ENCODE results near the gene SCIMP. TPM values are rescaled to one million over a fixed set of nuclear protein-coding genes. Genes with fewer than 3 reads are reported as not detected.
"Not testable (repeated sequence)": the region's sequence is repeated elsewhere in the genome, so short reads cannot be mapped to it uniquely, and the experiment has no call there.

Gene SCIMP
- total RNA-seq, 2 experiments from 2014 or later, result not detected

- H3K4me1 Mint-ChIP-seq; DNase-seq; H3K9me3 Mint-ChIP-seq; H3K27ac Mint-ChIP-seq; H3K4me3 Mint-ChIP-seq; H3K36me3 Mint-ChIP-seq (ENCODE audit: low read depth): not testable (repeated sequence)
- H3K27me3 Mint-ChIP-seq, result peaks cover 13% of the 10 kb centered on the region
- ChIA-PET POLR2A (interaction anchor here (0.6 kb wide), 1 partner anchor 563 kb away, joined by 5 read pairs; no protein-coding TSS in a partner anchor), CTCF (interaction anchor here (0.6 kb wide), 1 partner anchor 31 kb away, joined by 3 read pairs; no protein-coding TSS in a partner anchor)
Observed at GRCh38 chr17:5165791-5166564, 68.7 kb downstream of the SCIMP start.

- Mint-ChIP-seq H3K27ac (no peak overlapping the region), H3K27me3 (peaks cover 14% of the 10 kb centered on the region), H3K9me3 (no peaks in the 10 kb centered on the region), H3K4me1 (no peaks in the 10 kb centered on the region), H3K4me3 (no peak overlapping the region), H3K36me3 (ENCODE audit: low read depth) (no peaks in the 10 kb centered on the region)
- DNase-seq, result no peak
- POLR2A ChIA-PET, result no interaction called here
- CTCF ChIA-PET, result no interaction called here
Observed at GRCh38 chr17:5164436-5164835, 70.2 kb downstream of the SCIMP start.

- H3K4me1 Mint-ChIP-seq; H3K9me3 Mint-ChIP-seq; POLR2A ChIA-PET; DNase-seq; H3K27ac Mint-ChIP-seq; CTCF ChIA-PET; H3K36me3 Mint-ChIP-seq (ENCODE audit: low read depth); H3K4me3 Mint-ChIP-seq: not testable (repeated sequence)
- peaks cover 26% of the 10 kb centered on the region for H3K27me3 Mint-ChIP-seq
Observed at GRCh38 chr17:5161793-5162192, 72.9 kb downstream of the SCIMP start.

GRCh38 chr17:5160702-5161101 lies 74.0 kb downstream of the SCIMP start:
- CTCF ChIA-PET, result not testable (repeated sequence)

More at GRCh38 chr17:5160702-5161101, 74.0 kb downstream of the SCIMP start:
- POLR2A ChIA-PET; H3K4me1 Mint-ChIP-seq; H3K36me3 Mint-ChIP-seq (ENCODE audit: low read depth); H3K9me3 Mint-ChIP-seq; H3K27ac Mint-ChIP-seq; H3K4me3 Mint-ChIP-seq; DNase-seq: not testable (repeated sequence)
- H3K27me3 Mint-ChIP-seq, result peaks cover 25% of the 10 kb centered on the region

Other genes with a start within 250 kb of the SCIMP start
- 10 to 100 TPM; 58.2 to 62.7 TPM for gene CAMTA2, start 247.2 kb downstream of the SCIMP start, total RNA-seq
- gene INCA1, start 237.3 kb downstream of the SCIMP start, total RNA-seq, result under 1 TPM; 0.35 to 0.50 TPM
- gene KIF1C, start 236.9 kb downstream of the SCIMP start, total RNA-seq, result 10 to 100 TPM; 36.6 to 48.8 TPM
- under 1 TPM; 0.48 to 0.82 TPM for gene SLC52A1, start 199.4 kb downstream of the SCIMP start, total RNA-seq
- 1 to 10 TPM; 6.5 to 7.5 TPM for gene ZFP3, start 156.4 kb downstream of the SCIMP start, total RNA-seq
- 10 to 100 TPM in 1 of 2 experiments, 1 to 10 TPM in 1; 9.3 to 12.0 TPM for gene ZNF232, start 123.0 kb downstream of the SCIMP start, total RNA-seq
- under 1 TPM; 0.05 to 0.06 TPM for gene USP6, start 118.8 kb downstream of the SCIMP start, total RNA-seq
- 10 to 100 TPM; 11.3 to 11.6 TPM for gene ZNF594, start 43.0 kb downstream of the SCIMP start, total RNA-seq
- gene RABEP1, start 47.4 kb upstream of the SCIMP start, total RNA-seq, result 10 to 100 TPM; 37.6 to 40.4 TPM
- gene NUP88, start 184.8 kb upstream of the SCIMP start, total RNA-seq, result 100 to 1,000 TPM in 1 of 2 experiments, 10 to 100 TPM in 1; 83.4 to 109 TPM
- gene RPAIN, start 185.3 kb upstream of the SCIMP start, total RNA-seq, result 10 to 100 TPM; 43.1 to 52.0 TPM
- gene C1QBP, start 204.3 kb upstream of the SCIMP start, total RNA-seq, result 100 to 1,000 TPM; 156 to 157 TPM
- 10 to 100 TPM; 14.3 to 18.5 TPM for gene DHX33, start 234.1 kb upstream of the SCIMP start, total RNA-seq